HG02610 (cell line): ENCODE data around the gene NEK9.
"Not testable (repeated sequence)": the region's sequence is repeated elsewhere in the genome, so short reads cannot be mapped to it uniquely, and the experiment has no call there.

Experiments
- ATAC-seq: cut with Tn5 transposase; IDR thresholded peaks from one replicate; pipeline ENCODE4 v1.9.1; 2021; ENCODE audit warnings: mild to moderate bottlenecking, moderate library complexity; ENCODE audit not compliant: unreplicated experiment

Gene NEK9

DNA sequence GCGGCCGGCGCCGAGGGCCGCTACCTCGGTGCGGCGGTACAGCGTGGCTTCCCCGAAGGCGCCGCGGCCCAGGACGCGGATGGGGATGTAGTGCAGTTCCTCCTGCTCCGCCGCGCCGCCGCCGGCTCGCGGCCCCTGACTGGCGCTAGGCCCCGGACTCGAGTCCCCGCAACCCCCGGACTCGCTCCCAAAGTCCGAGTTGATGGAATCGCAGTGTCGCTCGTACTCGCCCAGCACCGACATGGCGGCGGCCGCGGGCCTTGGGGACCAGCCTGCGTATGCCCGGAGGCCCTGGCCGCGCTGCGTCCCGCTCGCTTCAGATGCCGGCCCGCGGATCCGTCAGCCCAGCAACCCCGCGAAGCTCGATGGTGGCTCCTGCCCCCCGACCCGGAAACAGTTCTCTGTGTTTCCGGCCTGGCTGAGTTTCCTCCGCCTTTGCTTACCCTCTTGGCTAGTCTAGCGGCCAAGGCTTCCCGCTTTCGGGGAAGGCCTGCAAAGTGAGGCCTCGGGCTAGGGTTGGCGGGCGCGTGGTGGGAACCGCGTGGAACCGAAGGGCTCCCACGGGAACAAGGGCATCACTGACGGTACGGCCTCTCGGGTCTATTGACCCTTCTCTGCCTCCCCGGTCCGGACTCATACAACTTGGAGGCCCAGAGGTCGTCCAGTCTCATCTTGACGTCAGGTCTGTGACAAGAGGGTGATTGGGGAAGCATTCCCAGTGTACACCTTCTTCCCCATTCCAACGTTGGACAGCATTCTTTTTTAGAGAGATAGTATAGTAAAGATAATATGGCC, at the start of gene NEK9:
NEK9 (minus strand) TSS at position 370 of the 795 bp plus-strand sequence; CDS start at position 243, 127 bp downstream.
- peak; percentile 85 for ATAC-seq

DNA sequence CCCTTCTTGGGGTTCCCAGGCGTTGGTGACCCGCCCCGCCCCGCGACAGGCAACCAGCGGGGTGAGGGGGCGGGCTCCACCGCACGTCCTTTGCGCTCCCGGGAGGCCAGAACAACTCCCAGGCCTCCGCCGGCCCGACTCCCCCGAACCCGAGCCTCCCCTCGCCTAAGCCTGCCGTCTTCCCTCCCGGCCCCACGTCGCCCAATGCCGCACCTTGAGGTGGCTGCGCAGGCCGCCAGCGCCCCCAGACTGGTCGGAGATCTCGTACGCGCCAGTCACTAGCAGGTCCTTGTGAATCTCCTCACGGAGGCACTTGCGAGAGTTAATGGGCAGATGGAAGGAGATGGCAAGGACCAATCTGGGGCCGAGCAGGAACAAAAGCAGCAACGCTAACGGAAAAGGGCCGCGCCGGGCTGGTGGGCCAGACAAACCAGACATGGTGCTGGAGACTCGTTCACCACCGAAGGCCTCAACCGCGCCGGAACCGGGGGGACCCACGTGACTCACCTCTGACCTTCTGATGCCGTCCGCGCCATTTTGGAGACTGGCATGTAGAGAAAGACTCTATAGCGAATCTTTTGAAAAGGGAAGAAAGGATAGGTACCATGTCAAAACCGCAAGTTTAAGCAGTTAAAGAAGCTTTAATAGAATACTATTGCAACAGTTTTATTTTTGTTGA, 49.4 kb upstream of the NEK9 start, which contains the start of gene TMED10:
TMED10 (minus strand) TSS at position 471 of the 679 bp plus-strand sequence; CDS start at position 438, 33 bp downstream.
- peak; percentile 62 for ATAC-seq

DNA sequence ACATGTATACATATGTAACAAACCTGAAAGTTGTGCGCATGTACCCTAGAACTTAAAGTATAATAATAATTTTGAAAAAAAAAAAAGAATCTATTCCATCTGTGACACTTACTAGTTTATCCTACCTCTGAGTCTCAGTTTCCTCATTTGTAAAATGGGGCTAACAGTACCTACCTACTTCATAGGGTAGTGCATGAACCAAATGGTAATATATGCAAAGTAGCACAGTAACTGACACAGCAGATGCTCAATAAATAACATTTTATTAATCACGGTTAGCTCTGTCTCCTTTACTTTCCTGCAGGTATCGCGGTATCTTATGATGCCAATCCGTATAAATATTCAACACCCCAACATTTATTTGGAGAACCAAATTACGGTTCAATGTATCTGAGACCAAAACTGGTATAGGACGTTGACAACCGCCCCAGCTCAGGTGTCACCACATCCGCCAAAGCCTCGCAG, 48.9 kb upstream of the NEK9 start:
- ATAC-seq: no peak

DNA sequence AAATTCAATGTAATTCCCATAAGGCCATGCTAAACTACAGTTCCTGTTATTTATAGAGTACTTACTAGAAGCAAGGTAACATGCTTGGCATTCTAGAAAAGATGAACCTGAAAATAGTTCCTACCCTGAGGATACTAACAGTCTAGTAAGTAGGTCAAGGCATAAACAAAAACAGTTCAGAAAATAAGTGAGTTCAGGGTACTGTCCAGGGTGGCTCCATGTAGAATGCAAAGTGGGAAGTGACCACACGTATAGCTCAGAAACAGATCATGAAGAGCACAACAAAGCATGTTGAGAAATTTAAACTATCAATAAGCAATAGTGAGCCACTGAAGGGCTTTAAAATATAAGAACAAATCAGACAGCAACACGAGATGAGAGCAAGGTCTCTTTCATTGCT, 47.2 kb upstream of the NEK9 start:
- ATAC-seq: no peak

DNA sequence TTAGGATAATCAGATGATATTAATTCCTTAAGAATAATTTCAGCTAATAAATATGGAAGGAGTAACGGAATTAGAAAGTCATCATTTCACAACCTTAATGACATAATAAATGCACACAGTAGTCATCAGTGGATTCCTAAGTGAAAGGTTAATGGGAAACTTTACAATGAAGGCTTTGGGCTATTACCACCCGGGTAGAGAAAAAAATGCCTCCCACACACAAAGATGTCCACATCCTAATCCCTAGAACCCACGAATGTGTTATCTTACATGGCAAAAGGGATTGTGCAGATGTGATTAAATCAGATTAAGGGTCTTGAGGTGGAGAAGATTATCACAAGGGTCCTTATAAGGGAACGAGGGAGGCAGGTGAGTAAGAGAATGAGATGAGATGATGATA, 43.9 kb upstream of the NEK9 start:
- no peak for ATAC-seq

DNA sequence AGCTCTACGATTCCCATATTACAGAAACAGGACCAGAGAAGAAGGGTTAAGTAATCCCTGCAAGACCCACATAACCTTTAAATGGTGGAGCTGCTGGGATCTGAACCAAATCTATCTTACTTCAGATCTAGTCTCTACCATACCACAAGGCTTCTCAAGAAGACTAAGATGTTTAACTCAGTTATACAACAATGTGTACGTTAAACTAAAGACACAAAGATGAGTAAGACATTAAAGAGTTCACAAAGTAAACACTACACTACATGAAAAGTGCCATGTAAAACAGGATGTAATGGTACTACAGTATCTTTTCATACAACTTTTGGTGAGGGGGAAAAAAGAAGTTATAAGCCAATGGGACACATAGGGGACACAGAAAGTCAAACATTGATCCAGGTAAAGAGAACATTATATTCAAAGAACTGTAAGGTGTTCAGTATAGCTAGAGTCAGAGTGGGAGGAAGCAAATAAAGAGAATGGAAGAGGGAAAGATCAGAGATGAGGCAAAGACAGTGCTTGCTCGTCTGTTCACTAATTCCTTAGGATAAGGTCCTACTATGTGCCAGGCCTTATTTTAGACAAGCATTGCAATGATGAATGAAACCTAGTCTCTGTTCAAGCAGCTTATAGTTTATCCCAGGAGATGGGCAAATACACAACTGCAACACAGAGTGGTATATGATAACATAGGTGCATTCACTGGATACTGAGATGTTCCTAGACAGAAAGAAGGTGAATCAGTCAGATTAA, 41.9 kb upstream of the NEK9 start:
- no peak for ATAC-seq

DNA sequence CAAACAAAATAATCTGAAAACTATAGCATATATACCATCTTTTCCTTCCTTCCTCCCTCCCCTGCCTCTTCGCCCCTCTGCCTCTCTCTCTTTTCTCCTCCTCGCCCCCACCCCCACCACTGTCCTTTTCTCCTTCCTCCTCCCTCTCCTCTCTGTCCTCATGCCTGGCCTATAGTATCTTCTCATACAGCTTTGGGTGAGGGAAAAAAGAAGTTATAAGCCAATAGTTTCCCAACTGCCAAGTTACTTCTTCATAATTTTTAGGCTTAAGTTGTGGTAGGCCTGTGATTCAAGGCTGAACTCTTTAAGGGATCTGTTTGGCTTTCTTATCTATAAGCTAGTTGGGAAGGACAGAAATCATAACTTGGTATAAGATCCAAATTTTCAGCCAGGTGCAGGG, 40.5 kb upstream of the NEK9 start:
- ATAC-seq: no peak

DNA sequence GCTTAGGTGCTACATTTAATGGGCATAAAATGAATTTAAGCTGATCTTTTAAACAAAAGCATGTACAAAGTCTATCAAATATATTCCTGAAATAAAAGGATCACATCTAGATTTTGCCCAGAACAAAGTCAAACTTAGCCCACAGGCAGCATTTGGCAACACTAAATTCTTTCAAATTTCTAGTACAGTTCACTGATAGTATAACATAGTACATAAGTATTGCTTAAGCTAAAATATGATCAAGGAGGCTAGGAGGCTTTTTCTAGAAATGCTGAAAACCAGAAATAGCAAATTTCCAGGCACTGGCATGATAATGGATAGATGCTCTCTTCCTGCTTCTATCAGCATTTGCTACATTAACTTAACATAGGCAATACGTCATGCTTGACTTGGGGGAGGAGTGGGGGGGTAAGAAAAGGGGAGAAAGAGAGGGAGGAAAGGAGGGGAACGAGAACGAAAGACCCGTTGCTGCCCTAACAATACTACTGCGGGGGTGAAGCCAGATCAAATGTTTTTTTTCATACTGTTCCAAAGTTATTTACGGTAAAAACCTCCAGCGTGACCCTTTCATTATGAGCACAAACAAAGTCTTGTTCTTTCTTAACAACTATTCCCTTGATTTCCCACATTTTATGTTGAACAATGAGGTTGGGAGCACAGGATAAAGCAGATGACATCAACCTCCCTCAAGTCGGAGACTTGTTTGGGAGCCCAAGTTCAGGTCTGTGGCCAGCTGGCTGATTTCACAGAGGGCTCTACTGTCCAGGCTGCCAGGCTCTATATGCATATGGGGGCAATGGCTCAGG, 38.9 kb upstream of the NEK9 start:
- no peak for ATAC-seq

DNA sequence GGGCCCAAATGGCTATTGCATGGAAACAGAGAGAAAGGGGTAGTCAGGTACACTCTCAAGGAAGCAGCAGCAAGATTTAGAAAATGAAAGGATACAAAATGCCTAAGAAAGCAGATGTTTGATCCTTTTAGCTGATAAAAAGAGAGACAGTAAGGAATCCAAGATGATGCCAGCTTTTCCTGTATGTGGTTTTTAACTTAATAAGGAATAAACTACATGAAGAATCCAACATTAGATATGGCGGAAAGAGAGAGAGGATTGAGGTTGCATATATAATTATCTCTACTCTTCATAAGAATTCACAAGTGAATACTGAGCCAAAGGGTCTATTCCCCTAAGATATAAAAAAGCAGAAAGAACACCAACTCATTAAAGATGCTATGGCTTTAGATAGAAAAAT, 38.0 kb upstream of the NEK9 start:
- ATAC-seq: no peak

DNA sequence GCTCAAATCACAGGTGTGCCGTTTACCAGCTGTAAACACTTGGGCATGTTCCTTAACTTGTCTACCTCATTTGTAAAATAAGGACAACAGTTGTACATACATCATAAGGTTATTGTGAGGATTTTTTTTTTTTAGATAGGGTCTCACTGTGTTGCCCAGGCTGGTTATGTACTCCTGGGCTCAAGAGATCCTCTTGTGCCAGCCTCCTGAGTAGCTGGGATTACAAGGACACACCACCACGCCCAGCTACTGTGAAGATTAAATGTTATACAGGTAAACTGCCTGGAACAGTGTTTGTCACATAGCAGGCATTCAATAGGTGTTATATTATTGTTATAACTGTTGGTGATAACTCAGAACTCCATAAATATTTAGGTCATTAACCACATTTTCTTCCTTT, 36.8 kb upstream of the NEK9 start:
- ATAC-seq: no peak

DNA sequence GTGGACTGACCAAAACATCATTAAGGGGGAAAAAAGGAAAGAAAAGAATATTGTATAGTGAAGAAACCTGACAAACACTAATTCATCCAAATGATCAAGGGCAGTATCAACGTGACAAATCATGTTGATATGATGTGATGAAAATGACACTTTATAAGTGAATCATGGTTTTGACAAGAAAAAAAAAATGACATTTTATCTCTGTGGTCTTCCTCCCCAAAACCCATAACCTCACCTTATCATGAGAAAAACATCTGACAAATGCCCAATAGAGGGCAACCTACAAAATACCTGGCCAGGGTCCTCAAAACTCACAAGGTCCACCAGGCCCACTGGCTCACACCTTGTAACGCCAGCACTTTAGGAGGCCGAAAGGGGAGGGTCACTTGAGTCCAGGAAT, 35.8 kb upstream of the NEK9 start:
- no peak for ATAC-seq

DNA sequence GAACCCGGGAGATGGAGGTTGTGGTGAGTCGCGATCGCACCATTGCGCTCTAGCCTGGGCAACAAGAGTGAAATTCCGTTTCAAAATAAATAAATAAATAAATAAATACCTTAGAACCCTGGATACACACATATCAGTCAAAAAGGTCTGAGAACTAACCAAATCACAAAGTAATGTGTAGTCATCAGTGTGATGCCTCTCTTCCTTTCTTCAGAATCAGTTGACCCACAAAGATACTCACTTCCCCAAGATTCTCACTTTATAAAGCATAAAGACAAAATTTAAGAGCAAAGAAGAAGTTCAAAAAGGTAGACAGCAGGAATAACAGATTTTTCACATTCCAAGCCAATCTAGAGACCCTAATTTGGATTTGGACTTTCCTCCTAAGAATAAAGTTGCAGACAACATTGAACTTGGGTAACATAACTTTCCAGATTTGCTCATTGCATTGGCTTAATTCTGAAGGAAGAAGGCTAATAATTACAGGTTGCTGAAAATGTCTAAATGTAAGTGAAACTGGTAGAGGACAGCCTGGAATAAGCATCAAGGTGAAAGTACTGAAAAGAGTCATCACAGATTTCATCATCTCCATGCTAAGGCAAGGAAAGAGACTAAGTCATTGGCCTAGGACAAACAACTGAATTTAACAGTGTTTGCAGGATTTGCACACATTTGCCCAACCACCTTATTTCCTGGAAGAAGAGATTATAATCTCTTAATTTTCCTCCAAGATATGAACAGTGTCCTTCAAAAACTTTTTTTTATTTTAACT, 32.2 kb upstream of the NEK9 start:
- peak; percentile 78 for ATAC-seq

DNA sequence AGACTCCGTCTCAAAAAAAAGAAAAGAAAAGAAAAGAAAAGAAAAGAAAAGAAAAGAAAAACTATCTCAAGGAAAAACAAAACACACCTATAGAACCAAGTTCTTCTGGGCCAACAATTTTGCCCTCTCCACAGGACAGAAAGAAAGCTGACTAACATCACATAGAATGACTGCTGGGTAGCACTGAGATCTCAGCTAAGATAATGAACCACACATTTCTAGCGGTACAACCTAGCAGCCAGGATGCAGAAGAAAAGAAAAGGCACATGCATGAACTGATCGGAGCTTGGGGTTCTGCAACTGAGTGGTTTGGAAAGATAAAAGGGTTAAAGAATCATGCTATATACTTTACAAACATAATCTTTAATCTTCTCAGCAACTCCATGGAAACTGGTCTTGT, 30.1 kb upstream of the NEK9 start:
- ATAC-seq: no peak

DNA sequence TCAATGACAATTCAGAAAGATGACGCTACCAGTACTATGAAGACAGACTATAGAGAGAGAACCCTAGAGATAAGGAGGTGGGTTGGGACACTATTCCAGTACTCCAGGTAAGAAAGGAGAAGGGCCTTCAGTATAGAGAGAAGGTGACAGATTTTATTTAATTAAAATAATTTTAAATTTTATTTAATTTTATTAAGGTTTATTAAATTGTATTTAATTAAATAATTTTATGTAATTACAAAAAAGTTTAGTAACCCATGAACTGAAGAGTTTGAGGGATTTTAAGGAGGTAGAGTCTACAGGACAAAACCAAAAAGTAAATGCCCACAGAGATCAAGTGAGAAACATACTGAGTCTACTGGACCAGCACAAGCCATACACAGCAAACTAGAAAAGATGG, 29.3 kb upstream of the NEK9 start:
- ATAC-seq: no peak

DNA sequence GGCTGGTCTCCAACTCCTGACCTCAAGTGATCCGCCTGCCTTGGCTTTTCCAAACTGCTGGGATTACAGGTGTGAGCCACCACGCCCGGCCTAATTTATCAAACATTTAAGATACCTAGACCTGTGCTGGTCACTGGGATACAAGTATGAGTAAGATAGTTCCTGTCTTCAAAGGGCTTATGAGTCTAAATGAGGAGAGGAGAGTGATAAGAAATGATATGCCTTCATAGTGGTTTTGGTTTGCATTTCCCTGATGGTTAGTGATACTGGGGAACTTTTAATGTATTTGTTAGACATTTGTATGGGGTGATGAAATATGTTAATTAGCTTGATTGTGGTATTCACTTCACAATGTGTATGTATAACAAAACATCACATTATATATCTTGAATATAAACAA, 28.3 kb upstream of the NEK9 start:
- ATAC-seq: no peak

DNA sequence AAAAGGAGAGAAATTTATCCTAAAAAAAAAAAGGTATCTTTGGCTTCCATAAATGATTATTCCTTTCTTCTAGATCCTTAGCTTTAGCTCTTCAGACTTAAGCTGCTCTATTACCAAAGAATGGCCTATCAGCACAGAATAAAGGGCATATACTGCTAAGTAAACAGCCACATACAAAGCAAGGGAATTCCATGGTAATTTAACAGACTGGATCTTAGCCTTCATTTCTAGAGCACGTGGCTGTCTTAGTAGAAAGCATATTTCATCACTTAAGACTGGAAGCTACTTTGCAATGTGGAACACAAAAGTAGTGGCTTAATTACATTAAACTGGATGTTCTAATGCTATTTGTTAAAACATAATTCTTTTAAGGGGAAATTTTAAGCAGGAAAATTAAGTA, 26.4 kb upstream of the NEK9 start:
- ATAC-seq: no peak

DNA sequence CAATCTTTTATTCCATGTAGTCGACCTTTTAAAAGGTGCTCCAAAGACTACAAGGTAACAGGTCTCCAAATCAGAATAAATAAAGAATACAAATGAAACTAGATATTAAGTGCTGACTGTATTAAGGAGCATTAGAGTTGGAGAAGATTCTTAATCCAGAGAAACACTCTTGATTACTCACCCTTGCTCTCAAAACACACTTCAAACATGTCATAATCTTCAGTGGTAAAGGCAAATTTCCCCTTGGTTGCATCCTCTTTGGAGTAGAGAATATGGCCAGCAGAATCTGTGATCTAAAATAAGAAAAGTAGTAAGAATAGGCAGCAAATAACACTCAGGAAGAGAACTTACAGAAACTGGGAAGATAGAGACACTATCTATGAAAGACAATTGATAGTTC, 25.0 kb upstream of the NEK9 start:
- no peak for ATAC-seq

DNA sequence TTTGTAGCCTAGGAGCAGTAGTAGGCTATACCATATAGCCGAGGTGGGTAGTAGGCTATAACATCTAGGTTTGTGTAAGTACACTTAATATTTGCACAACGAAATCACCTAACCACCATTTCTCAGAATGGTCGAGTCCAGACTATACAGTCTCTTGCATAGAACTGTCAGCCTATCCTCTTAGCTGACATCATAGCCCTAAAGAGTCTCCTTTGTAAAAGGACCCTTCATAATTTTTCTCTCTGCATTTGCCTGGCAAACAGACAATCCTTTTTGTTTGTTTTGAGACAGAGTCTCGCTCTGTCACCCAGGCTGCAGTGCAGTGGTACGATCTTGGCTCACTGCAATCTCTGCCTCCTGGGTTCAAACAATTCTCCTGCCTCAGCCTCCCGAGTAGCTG, 23.8 kb upstream of the NEK9 start:
- not testable (repeated sequence) for ATAC-seq

DNA sequence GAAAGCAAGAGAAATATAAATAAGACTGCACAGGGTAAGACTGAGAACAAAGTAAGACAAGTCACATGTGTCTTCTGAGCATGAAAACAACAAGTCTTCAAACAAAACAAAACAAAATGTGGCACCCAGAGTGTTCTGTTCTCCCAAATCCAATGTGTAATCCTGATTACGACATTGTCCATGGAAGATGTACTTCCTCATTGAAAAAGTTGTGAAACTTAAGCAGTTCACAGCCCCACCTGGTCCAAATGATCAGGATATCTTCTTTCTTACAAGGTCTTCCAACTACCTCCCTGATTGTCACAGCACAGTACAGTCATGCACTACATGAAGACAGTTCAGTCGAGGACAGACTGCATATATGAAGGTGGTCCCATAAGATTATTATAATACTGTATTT, 23.3 kb upstream of the NEK9 start:
- ATAC-seq: no peak
